Measurements from ENCODE around the gene SPCS3.
A peak's percentile ranks its signal among the peaks of the same experiment; 100 is the strongest.
"Not testable (repeated sequence)": the region's sequence is repeated elsewhere in the genome, so short reads cannot be mapped to it uniquely, and the experiment has no call there.

Gene SPCS3

GRCh38 chr4:176306837-176307665, 12.7 kb upstream of the SPCS3 start:
- DNase-seq = no peak

DNA sequence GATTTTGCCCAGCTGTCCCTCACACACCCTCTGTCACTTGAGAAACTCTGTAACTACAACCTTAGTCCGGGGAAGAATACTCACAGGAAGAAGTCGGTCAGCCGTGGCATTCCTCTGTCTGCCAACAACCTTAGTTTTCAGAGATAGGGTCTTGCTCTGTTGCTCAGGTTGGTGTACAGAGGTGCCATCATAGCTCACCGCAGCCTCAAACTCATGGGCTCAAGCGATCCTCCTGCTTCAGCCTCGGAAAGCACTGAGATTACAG, 12.2 kb upstream of the SPCS3 start:
- no peak for DNase-seq

- no peak for DNase-seq
Measured at GRCh38 chr4:176308441-176308840, 11.3 kb upstream of the SPCS3 start.

GRCh38 chr4:176309046-176309445, 10.7 kb upstream of the SPCS3 start:
- no peak for DNase-seq

DNA sequence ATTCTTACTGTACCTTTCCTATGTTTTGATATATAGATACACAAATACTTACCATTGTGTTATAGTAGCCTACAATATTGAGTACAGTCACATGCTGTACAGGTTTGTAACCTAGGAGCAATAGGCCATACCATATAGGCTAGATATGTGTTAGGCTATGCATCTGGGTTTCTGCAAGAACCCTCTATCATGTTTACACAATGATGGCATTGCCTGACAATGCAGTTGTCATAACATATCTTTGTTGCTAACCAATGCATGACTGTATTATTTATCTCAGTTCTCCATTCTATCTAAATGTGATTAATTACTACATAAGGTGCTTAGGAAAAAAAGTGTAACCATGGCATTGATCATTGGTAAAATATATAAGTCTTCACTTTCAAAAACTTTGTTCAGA, 10.0 kb upstream of the SPCS3 start:
- DNase-seq = peak; percentile 37

DNA sequence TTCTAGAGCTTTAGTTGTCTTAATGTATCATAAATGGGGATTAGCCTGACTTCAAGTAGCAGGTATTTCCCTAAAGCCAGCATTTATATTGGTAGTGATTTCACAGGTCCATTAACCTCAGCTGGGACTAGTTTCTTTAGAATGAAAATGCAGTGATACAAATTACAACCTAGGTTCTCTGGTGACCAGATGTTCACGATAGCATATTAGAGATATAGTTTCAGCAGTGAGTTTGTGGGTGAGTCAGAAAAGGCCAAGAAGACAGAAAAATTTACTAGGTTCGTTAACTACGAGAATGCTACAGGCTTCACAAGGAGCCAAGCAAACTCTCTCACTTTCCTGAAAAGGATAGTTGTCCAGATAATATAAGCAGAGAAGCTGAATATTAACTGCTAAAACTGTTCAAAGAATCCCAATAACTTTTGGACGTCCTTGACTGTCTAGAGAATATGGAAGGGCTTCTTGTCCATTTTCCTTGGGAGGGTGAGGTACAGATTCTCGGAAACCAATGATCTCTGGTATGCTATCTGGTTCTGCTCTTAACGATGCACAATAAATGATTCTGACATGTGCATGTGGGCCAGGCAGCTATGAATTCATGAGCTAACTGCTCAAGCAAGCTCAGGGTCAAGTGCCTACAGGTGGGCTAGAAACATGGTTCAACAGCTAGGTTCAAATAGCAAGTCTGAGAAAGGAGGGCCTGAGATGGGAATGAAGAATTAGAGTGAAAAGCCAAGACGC, 6.0 kb upstream of the SPCS3 start:
- no peak for DNase-seq

DNA sequence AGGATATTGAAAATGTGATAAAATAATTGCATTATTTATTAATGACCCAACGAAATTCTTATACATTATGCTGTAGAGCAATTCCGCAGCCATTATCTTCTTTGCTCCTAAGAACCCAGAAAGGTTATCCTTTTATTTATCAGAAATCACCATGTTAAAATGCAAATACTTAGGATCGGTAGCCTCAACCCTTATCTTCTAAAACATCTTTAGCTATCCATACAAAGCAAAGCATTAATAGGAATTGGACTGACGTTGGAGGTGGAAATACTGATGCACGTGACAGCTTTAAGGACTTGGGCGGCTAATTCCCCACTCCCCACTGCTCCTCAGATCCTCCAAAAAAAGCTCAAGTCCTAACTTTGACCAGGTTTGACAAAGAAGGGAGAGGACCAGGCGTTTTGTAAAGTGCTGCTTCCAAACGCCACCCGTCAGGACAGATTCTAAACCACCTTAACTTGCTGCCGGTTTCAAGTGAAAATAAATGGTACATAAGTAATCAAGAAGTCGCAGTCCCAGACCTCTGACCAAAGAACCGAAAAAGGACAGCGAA, 539 bp upstream of the SPCS3 start:
- no peak for DNase-seq

GRCh38 chr4:176320340-176320975, 692 bp downstream of the SPCS3 start:
- DNase-seq = peak; percentile 75

DNA sequence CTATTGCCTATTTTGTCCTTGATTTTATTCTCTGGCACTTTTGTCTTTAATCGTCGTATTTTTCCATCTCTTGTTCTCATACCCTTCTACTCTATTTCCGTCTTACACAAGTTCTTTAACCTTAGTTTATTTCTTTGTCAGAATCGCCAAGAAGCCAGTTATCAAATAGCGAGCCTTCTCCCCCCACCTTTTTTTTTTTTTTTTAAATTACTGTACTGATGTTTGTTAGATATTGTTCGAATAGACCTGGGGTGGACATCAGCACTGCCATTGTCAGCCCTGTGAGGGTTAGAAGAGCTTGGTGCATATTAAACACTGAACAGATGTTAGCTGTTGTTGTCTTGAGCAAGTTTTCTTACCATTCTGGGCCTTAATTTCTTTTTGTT, 1.2 kb downstream of the SPCS3 start:
- no peak for DNase-seq

- DNase-seq = no peak
Measured at GRCh38 chr4:176321589-176321988, 1.8 kb downstream of the SPCS3 start.

DNA sequence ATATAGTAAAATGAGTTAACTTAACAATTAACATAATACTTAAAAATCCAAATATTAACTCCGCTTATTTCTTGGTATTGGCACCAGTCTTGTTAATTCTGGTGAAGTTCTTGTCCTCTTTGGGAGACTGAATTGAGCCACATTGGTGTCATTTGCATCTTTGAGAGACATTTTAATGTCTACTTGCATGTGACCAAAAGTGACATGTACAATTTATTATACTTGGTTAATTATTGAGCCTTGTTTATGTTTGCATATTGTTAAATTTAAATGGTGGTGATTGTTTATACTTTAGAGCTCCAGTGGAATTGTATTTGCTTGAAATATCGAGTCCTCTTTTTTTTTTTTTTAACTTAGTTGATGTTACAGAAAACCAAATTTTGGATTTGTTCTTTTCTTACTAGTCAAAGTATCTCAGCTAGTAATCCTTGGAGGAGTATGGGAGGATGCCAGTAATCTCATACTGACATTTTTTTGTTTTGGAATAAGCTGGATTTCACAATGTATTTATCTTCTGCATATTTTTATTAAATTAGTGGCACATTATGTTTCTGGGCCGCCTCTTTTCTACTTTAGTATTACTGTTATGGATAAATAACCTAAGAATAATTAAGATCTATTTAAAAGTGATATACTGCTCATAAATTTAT, 3.9 kb downstream of the SPCS3 start:
- DNase-seq = no peak

GRCh38 chr4:176324876-176325275, 5.1 kb downstream of the SPCS3 start:
- not testable (repeated sequence) for DNase-seq

DNA sequence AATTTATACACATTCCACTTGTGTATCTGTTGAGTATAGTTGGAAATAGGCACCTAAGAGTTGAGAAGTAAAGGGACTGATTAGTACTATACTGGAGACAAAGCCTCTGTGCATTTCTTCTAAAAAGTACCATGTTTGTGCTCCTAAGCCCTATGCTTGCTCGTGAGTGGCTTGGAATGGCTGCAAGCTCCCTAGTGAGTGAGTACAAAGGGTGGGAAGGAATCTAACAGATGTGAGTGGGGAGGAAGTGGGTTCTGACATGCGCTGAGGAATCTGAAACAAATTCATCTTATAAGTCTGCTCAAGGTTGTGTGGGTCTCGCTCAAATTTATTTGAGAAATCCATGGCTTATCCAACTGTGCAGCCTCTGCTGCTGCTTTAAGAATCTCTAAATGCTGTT, 13.3 kb downstream of the SPCS3 start:
- DNase-seq = no peak

GRCh38 chr4:176334066-176334465, 14.3 kb downstream of the SPCS3 start:
- DNase-seq = no peak

DNA sequence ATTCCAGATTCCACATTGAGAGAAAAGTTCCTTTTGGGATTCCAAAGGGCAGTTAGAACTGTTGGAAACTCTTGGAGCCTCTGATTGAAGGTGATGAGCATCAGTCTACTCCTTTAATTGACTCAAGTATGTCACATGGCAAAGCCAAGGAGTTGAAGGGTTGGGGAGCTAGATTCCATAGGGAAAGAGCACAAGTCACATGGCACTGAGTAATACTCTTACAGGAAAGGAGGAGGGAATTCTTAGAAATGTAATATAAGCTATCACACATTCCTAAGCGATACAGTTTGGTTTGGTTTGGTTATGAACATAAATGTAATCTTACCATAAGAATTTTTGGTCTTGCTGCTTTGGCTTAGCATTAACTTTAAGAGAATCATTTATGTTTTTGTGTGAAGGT, 15.7 kb downstream of the SPCS3 start:
- DNase-seq = peak; percentile 70

DNA sequence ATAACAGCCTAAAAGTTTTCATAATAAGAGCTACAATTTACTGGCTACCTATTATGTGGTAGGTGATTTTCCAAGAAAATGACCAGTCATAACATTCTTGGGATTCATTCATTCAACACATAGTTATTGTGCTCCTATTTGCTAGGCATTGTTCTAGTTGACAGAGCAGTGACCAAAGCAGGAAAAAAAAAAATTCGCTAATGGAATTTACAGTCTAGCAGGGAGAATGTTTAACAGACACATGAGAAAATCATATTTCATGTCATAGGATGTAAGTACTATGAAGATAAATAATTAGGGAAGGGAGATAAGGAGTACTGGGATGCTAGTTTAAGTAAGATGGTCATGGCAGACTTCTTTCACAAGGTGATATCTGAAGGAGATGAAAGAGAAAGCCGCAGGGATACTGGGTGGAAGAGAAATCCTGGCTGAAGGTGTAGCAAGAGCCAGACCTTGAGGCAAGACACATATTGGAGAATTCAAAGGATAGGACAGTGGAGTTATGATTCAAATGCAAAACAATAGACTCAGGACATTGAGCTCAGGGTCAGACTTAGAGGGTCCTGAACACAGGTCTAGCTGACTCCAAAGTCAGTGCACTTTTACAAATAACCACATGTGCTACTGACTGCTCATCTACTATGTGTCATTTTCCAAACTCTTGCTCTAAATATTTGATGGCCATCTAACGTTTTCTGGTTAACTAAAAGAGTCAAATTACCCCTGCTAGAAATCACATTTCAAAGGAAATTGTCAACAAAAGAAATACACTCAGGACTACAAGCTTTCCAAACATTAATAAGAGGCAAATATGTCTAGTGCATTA, 20.4 kb downstream of the SPCS3 start:
- DNase-seq = no peak

- DNase-seq = no peak
Measured at GRCh38 chr4:176340871-176341685, 21.3 kb downstream of the SPCS3 start.

- DNase-seq = no peak
Measured at GRCh38 chr4:176342384-176342783, 22.6 kb downstream of the SPCS3 start.

GRCh38 chr4:176343286-176343685, 23.5 kb downstream of the SPCS3 start:
- DNase-seq = no peak

GRCh38 chr4:176345346-176345745, 25.6 kb downstream of the SPCS3 start:
- not testable (repeated sequence) for DNase-seq

- DNase-seq = not testable (repeated sequence)
Measured at GRCh38 chr4:176346836-176347235, 27.1 kb downstream of the SPCS3 start.

Data from NCI-H226 (cell line).